ENCODE measurements around the gene CCDC71.

CCDC71 gene

GRCh38 chr3:49181351-49181750, 15.2 kb upstream of the CCDC71 start:
- no peaks in the 10 kb centered on the region for H3K9me3 ChIP-seq (ENCODE audit: control insufficient read depth, low read length)
- no peak overlapping the region for H3K27ac ChIP-seq (ENCODE audit: low read depth, low read length, severe bottlenecking)
- no peak overlapping the region for H3K4me3 ChIP-seq (ENCODE audit: extremely low read depth, insufficient read depth, low read length, poor library complexity, severe bottlenecking)
- peaks cover 6% of the 10 kb centered on the region for H3K36me3 ChIP-seq (ENCODE audit: control insufficient read depth, insufficient read depth, low read length)
- no peaks in the 10 kb centered on the region for H3K4me1 ChIP-seq (ENCODE audit: control insufficient read depth, insufficient read depth, low read length, poor library complexity, severe bottlenecking)
- 63 to 78% methylated on average over 1 to 3 of the region's 6 CpGs for WGBS, 2 experiments (ENCODE audit: insufficient coverage in 2 of 2)

GRCh38 chr3:49180116-49180515, 14.0 kb upstream of the CCDC71 start:
- Histone ChIP-seq H3K9me3 (ENCODE audit: control insufficient read depth, low read length) (no peaks in the 10 kb centered on the region), H3K27ac (ENCODE audit: low read depth, low read length, severe bottlenecking) (no peak overlapping the region), H3K4me1 (ENCODE audit: control insufficient read depth, insufficient read depth, low read length, poor library complexity, severe bottlenecking) (no peaks in the 10 kb centered on the region), H3K4me3 (ENCODE audit: extremely low read depth, insufficient read depth, low read length, poor library complexity, severe bottlenecking) (no peak overlapping the region), H3K36me3 (ENCODE audit: control insufficient read depth, insufficient read depth, low read length) (peaks cover 18% of the 10 kb centered on the region)

- WGBS, 2 experiments (ENCODE audit: insufficient coverage in 2 of 2): 100% methylated on average over 1 of the region's 2 CpGs; no CpG with 5 or more reads in 1 of the 2 experiments
- no peak overlapping the region for H3K27ac ChIP-seq (ENCODE audit: low read depth, low read length, severe bottlenecking)
Measured at GRCh38 chr3:49177073-49177472, 10.9 kb upstream of the CCDC71 start.

DNA sequence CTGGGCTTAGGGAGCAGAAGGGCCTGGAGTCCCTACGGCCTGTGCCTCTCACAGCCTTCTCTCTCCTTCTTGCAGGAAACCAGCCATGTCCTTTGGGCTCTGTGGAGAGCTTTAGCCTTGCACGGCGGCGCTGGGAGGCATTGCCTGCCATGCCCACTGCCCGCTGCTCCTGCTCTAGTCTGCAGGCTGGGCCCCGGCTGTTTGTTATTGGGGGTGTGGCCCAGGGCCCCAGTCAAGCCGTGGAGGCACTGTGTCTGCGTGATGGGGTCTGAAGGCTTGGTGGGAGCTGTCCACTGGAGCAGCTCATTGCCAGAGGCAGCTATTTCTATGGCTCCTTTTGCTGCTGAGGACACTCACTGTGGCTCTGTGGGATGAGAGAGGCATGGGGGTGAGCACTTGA, 9.4 kb upstream of the CCDC71 start:
- WGBS, 2 experiments (ENCODE audit: insufficient coverage in 2 of 2): 91 to 100% methylated on average over 3 to 7 of the region's 8 CpGs

More at GRCh38 chr3:49177073-49177472, 10.9 kb upstream of the CCDC71 start:
- no peak overlapping the region for H3K4me3 ChIP-seq (ENCODE audit: extremely low read depth, insufficient read depth, low read length, poor library complexity, severe bottlenecking)
- H3K36me3 ChIP-seq (ENCODE audit: control insufficient read depth, insufficient read depth, low read length): peaks cover 31% of the 10 kb centered on the region
- H3K9me3 ChIP-seq (ENCODE audit: control insufficient read depth, low read length): no peaks in the 10 kb centered on the region
- H3K4me1 ChIP-seq (ENCODE audit: control insufficient read depth, insufficient read depth, low read length, poor library complexity, severe bottlenecking): peaks cover 21% of the 10 kb centered on the region

GRCh38 chr3:49174397-49174985, 8.4 kb upstream of the CCDC71 start:
- peak overlapping the region; percentile 92 for H3K27ac ChIP-seq (ENCODE audit: low read depth, low read length, severe bottlenecking)

More for the DNA sequence above, 9.4 kb upstream of the CCDC71 start:
- Histone ChIP-seq H3K36me3 (ENCODE audit: control insufficient read depth, insufficient read depth, low read length) (peaks cover 31% of the 10 kb centered on the region), H3K4me3 (ENCODE audit: extremely low read depth, insufficient read depth, low read length, poor library complexity, severe bottlenecking) (no peak overlapping the region), H3K9me3 (ENCODE audit: control insufficient read depth, low read length) (no peaks in the 10 kb centered on the region), H3K4me1 (ENCODE audit: control insufficient read depth, insufficient read depth, low read length, poor library complexity, severe bottlenecking) (peaks cover 21% of the 10 kb centered on the region), H3K27ac (ENCODE audit: low read depth, low read length, severe bottlenecking) (no peak overlapping the region)

DNA sequence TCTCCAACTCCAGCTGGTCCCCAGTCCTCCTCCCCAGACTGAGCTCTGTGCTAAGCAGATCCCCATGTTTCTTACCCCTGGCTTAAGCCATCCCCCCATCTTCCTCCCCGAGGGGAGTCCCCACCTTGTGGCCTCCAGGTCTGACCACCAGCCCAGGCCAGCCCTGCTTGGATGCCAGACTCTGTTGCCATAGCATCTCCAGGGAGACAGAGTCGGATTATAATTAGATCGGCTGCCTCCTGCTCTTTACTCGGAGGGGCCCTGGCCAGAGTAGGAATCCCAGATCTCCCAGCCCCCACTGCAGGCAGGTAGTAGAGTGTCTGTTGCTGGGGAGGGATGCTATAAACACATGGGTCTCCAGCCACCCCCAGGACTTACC, 7.7 kb upstream of the CCDC71 start:
- Histone ChIP-seq H3K4me3 (ENCODE audit: extremely low read depth, insufficient read depth, low read length, poor library complexity, severe bottlenecking) (peak overlapping the region; percentile 85), H3K9me3 (ENCODE audit: control insufficient read depth, low read length) (no peaks in the 10 kb centered on the region), H3K27ac (ENCODE audit: low read depth, low read length, severe bottlenecking) (peak overlapping the region; percentile 92), H3K36me3 (ENCODE audit: control insufficient read depth, insufficient read depth, low read length) (peaks cover 31% of the 10 kb centered on the region), H3K4me1 (ENCODE audit: control insufficient read depth, insufficient read depth, low read length, poor library complexity, severe bottlenecking) (peaks cover 21% of the 10 kb centered on the region)
- WGBS, 2 experiments (ENCODE audit: insufficient coverage in 2 of 2): 54 to 60% methylated on average over 1 to 3 of the region's 4 CpGs

More at GRCh38 chr3:49174397-49174985, 8.4 kb upstream of the CCDC71 start:
- Histone ChIP-seq H3K4me3 (ENCODE audit: extremely low read depth, insufficient read depth, low read length, poor library complexity, severe bottlenecking) (no peak overlapping the region), H3K9me3 (ENCODE audit: control insufficient read depth, low read length) (no peaks in the 10 kb centered on the region), H3K36me3 (ENCODE audit: control insufficient read depth, insufficient read depth, low read length) (peaks cover 31% of the 10 kb centered on the region), H3K4me1 (ENCODE audit: control insufficient read depth, insufficient read depth, low read length, poor library complexity, severe bottlenecking) (peaks cover 21% of the 10 kb centered on the region)
- 94 to 95% methylated on average over 6 to 7 of the region's 9 CpGs for WGBS, 2 experiments (ENCODE audit: insufficient coverage in 2 of 2)

- H3K4me1 ChIP-seq (ENCODE audit: control insufficient read depth, insufficient read depth, low read length, poor library complexity, severe bottlenecking): peaks cover 21% of the 10 kb centered on the region
- peak overlapping the region; percentile 85 for H3K4me3 ChIP-seq (ENCODE audit: extremely low read depth, insufficient read depth, low read length, poor library complexity, severe bottlenecking)
- WGBS, 2 experiments (ENCODE audit: insufficient coverage in 2 of 2): 8% methylated on average over 1 of the region's 3 CpGs; no CpG with 5 or more reads in 1 of the 2 experiments
Measured at GRCh38 chr3:49173116-49173791, 7.1 kb upstream of the CCDC71 start.

DNA sequence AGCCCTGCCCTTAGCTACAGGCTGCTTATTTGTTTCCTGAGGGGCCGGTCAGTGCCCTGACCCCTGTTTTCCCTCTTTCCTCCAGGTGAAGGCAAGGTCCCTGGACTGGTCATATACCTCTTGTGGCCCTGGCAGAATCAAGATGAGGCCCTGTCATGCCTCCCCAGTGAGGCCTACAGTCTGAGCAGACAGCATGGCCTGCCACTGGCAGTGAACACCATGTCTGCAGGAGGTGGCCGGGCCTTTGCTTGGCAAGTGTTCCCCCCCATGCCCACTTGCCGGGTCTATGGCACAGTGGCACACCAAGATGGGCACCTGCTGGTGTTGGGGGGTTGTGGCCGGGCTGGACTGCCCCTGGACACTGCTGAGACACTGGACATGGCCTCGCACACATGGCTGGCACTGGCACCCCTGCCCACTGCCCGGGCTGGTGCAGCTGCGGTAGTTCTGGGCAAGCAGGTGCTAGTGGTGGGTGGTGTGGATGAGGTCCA, 6.5 kb upstream of the CCDC71 start:
- 95 to 96% methylated on average over 4 to 6 of the region's 7 CpGs for WGBS, 2 experiments (ENCODE audit: insufficient coverage in 2 of 2)
- no peaks in the 10 kb centered on the region for H3K9me3 ChIP-seq (ENCODE audit: control insufficient read depth, low read length)
- H3K36me3 ChIP-seq (ENCODE audit: control insufficient read depth, insufficient read depth, low read length): peaks cover 31% of the 10 kb centered on the region
- peak overlapping the region; percentile 85 for H3K4me3 ChIP-seq (ENCODE audit: extremely low read depth, insufficient read depth, low read length, poor library complexity, severe bottlenecking)
- peaks cover 21% of the 10 kb centered on the region for H3K4me1 ChIP-seq (ENCODE audit: control insufficient read depth, insufficient read depth, low read length, poor library complexity, severe bottlenecking)
- H3K27ac ChIP-seq (ENCODE audit: low read depth, low read length, severe bottlenecking): peak overlapping the region; percentile 92

More at GRCh38 chr3:49173116-49173791, 7.1 kb upstream of the CCDC71 start:
- H3K36me3 ChIP-seq (ENCODE audit: control insufficient read depth, insufficient read depth, low read length): peaks cover 31% of the 10 kb centered on the region
- peak overlapping the region; percentile 92 for H3K27ac ChIP-seq (ENCODE audit: low read depth, low read length, severe bottlenecking)
- no peaks in the 10 kb centered on the region for H3K9me3 ChIP-seq (ENCODE audit: control insufficient read depth, low read length)

- 20 to 33% methylated on average over 2 to 3 of the region's 7 CpGs for WGBS, 2 experiments (ENCODE audit: insufficient coverage in 2 of 2)
- Histone ChIP-seq H3K27ac (ENCODE audit: low read depth, low read length, severe bottlenecking) (peak overlapping the region; percentile 23), H3K4me3 (ENCODE audit: extremely low read depth, insufficient read depth, low read length, poor library complexity, severe bottlenecking) (peak overlapping the region; percentile 85), H3K4me1 (ENCODE audit: control insufficient read depth, insufficient read depth, low read length, poor library complexity, severe bottlenecking) (peaks cover 21% of the 10 kb centered on the region), H3K36me3 (ENCODE audit: control insufficient read depth, insufficient read depth, low read length) (peaks cover 31% of the 10 kb centered on the region), H3K9me3 (ENCODE audit: control insufficient read depth, low read length) (no peaks in the 10 kb centered on the region)
Measured at GRCh38 chr3:49171775-49172500, 5.8 kb upstream of the CCDC71 start.

GRCh38 chr3:49171119-49171774, 5.1 kb upstream of the CCDC71 start, which contains the start of gene KLHDC8B:
TSS of gene KLHDC8B (plus strand) at chr3:49171598. CDS start at chr3:49172770, 1,172 bp downstream.
- Histone ChIP-seq H3K36me3 (ENCODE audit: control insufficient read depth, insufficient read depth, low read length) (peaks cover 24% of the 10 kb centered on the region), H3K4me1 (ENCODE audit: control insufficient read depth, insufficient read depth, low read length, poor library complexity, severe bottlenecking) (peaks cover 21% of the 10 kb centered on the region), H3K27ac (ENCODE audit: low read depth, low read length, severe bottlenecking) (peak within 1 kb of the TSS; percentile 61), H3K4me3 (ENCODE audit: extremely low read depth, insufficient read depth, low read length, poor library complexity, severe bottlenecking) (peak within 1 kb of the TSS; percentile 85), H3K9me3 (ENCODE audit: control insufficient read depth, low read length) (no peaks in the 10 kb centered on the region)
- WGBS, 2 experiments (ENCODE audit: insufficient coverage in 2 of 2): 0% methylated on average over 52 to 55 of the region's 57 CpGs
